GM18858 (cell line): ENCODE results near the gene RAB8B.

Source experiments
- ATAC-seq: cut with Tn5 transposase; IDR thresholded peaks from one replicate; pipeline ENCODE4 v1.9.1; 2021; ENCODE audit not compliant: unreplicated experiment

The RAB8B gene

DNA sequence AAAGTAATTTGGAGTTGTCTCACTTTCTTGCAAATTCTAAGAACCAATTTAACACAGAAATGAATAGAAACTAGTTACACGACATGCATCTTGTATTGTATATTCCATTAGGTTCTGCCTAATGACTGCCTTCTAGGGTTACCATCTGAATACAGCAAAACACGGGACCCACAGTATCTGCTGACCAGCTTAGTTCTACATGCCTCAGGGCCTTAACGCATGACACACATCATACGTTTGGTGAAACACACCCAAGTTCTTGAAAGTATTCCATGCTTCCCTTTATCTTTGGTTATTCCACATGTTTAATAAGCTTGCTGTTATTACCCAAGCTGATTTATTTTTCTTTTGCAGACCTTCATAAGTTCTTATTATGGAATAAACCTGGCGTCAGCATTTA lies 115.9 kb downstream of the RAB8B start:
- no peak for ATAC-seq

DNA sequence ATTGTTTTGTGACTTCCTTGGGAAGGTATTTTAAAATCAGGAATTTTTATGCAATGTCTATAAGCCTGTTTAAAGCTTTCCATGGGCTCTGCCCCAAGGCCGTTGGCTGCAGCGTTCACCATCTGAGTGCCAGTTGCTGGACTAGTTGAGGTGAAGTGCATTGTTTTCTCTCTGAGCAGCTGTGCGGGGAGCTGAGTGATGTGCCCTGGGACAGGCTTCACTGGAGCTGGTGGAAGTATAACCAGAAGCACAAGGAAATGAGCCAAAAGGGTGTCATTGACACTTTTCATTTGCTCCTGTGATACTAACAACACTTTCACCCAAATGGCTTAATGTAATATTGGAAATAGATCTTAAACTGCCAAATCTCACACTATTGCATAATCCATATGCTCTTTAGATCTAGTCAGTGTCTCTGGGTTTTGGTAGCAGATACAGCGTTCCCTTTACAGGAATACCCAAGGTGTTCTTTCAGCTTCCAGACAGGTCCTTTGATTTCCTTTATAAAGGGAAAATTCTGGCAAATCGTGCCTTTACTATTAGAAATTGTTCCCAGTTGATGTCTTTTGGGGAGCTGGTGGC lies 117.2 kb downstream of the RAB8B start:
- ATAC-seq = no peak

DNA sequence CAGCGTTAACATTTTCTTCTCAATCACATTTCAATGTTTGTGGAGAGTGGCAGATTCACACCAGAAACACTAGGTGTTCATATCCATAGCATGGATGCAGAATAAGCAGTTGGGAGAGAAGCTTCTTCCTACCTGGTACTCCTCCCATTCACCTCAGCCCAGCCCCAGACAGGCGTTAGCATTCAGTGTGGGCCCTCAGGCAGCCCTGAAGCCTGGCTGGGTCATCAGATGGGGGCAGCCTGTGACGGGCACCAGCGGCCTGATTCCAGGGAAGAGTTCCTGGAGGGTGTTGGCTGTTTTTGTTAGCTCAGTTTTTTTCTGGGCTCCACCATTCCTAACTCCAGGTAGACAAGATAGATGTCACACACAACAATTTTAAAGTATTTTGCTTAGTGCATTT lies 119.1 kb downstream of the RAB8B start:
- no peak for ATAC-seq

DNA sequence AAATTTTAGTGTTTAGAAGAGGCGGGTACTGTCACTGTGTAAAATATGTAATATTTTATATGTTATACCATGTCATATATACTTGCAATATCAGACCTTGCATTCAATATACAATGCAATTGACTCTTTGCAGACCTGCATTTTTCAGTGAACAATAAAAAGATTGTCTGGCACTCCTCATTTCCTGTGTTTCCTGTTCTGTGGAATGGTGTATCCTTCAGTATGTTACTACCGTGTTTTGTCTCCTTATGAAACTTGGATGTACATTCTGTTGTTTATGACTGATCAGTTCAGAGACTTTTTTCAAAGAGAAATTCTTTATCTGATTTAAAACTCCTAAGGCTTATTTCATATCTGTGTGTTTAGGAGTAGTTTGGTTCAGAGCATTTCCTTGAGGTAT lies 119.5 kb downstream of the RAB8B start:
- no peak for ATAC-seq

DNA sequence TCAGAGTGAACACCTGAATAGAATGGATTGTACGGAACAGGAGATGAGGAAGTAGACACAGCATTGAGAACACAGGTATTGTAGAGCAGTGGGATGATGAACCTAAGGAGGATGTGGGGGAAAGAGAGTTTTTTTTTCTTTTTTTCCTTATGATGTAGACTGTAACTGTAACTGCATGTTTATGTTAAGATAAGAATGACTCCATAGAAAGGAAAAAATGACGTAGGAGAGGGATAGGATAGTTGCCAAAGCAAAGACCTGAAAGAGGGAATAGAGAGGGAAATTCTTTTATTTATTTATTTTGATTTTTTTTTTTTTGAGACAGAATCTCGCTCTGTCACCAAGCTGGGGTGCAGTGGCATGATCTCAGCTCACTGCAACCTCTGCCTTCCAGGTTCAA lies 121.2 kb downstream of the RAB8B start:
- ATAC-seq = no peak

DNA sequence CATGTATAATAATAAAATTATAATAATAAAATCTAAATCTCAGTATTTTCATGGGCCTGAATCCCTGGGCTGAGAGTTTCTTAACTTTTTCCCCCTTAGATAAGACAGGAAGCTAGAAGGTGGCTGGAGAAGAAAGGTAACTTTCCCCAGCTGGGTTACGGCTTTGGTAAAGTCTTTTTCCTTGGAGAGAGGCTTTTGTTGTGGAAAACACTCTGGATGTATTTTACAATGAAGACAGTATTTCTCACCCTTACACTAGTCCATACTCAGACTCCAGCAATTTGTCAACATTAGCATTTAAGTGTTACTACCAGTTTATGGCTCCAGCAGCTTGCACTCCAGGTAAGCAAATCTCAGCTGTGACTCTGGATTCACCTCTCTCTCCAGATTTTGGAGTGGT lies 122.9 kb downstream of the RAB8B start:
- ATAC-seq = no peak

DNA sequence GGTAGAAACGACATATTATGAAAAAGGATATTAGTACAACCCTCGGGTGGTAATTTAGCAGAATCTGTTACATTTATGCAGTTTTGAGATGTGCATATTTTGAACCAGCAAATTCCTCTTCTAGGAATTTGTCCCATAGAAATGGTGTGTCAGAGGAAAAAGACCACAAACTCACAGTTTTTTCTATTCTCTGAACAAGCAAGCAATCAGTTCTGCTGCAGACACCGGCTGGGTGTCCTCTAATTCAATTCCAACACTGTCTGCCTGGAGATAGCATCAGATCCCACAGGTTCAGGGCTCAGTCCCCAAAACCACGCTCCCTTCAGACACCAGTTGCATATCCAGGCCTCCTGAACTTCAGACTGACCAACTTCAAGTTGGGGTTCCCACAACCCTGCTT lies 124.4 kb downstream of the RAB8B start:
- ATAC-seq = no peak

DNA sequence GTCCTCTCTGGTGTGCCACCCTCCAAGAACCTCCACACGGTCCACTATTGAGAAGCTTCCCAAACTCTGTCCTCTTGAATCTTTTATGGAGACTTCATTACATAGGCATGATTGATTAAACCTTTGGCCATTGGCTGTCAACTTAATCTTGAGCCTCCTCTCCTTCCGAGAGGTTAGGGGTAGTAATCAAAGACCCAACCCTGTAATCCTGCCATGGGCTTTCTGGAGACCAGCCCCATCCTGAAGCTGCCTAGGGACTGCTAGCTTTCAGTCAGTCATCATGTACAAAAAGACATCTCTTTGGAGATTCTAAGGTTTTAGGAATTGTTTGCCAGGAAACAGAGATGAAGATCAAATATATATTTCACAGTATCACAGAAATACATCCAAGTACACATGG lies 125.0 kb downstream of the RAB8B start:
- ATAC-seq = no peak
